ENCODE data around the gene UNC13A.
"Not testable (repeated sequence)": the region's sequence is repeated elsewhere in the genome, so short reads cannot be mapped to it uniquely, and the experiment has no call there.

The UNC13A gene

DNA sequence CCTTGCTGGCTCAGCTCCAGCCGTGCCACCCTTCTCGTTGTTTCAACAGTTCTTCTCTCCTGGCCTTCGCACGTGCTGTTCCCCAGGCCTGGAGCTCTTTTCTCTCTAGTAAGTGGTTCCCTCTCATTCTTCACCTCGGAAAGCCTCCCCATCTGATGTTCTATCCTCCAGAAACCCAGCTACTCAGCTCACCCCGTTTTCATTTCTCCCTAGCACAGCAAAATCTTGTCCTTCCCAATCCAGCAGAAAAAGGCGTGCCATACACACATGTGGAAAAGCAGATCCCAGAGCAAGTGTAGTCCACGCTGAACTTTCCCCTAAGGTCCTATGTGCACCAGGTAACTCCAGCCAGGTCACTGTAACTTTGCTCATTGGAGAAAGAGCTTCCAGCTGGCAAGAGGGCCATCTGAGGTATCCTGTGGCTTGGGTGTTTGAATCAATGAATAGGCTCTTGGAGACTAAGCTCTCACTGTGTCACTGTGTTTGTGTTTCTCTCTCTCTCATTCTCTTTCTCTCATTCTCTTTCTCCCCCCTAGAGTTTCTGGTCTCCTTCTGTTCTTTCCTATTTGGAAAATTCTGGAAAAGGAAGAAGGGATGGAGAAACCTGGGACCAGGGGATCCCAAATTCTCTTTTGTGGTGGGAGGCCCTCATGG is 83.7 kb downstream of the UNC13A start:
- Histone ChIP-seq H3K9ac (ENCODE audit: insufficient read length, low read depth) (no peak overlapping the region), H3K9me3 (ENCODE audit: insufficient read depth, low read length) (no peaks in the 10 kb centered on the region), H3K36me3 (ENCODE audit: insufficient read depth, insufficient read length, low read length) (peaks cover 3% of the 10 kb centered on the region), H3K4me3 (ENCODE audit: insufficient read length, low read depth) (no peak overlapping the region), H3K27me3 (ENCODE audit: insufficient read depth, insufficient read length) (no peaks in the 10 kb centered on the region), H3K4me1 (ENCODE audit: insufficient read depth, insufficient read length) (peaks cover 11% of the 10 kb centered on the region)
- no peak for DNase-seq (ENCODE audit: low read depth, low spot score)
- TF ChIP-seq SUZ12 (IDR thresholded peaks at IDR 0.05; ENCODE audit: extremely low read depth, insufficient read depth, insufficient read length) (no peak), YY1 (IDR thresholded peaks at IDR 0.05; ENCODE audit: insufficient read depth, insufficient read length) (no peak), ZNF274 (IDR thresholded peaks at IDR 0.05; ENCODE audit: low read depth, low read length) (no peak)

DNA sequence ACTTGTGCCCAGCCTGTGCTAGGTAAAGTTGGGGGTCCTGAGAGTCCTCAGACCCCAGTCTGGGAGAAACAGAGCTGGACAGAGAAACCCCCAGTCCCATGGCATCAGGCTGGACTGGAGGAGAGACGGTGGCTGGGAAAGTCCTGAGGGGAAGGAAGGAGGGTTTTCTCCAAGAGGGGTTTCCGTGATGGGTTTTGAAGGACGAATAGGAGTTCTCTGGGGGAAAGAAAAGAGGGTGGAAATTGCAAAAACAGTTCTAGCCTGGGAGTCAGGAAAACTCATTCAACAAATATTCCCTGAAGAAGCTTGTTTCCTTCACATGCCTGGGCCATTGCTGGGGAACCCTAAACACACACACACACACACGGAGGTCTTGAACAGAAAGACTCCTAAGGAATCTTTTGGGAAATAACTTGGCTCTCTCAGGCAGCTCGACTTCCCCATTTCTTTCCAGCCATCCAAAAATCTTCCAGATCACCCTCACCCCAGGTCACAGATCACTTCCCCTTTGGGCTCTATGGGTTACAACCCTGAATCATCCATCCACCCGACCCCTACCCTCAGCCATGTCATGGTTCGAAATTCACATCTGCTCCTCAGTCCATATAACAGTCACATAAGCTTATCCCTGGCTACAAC is 85.2 kb downstream of the UNC13A start:
- no peak for DNase-seq (ENCODE audit: low read depth, low spot score)
- no peaks in the 10 kb centered on the region for H3K36me3 ChIP-seq (ENCODE audit: insufficient read depth, insufficient read length, low read length)
- H3K9me3 ChIP-seq (ENCODE audit: insufficient read depth, low read length) = no peaks in the 10 kb centered on the region
- H3K9ac ChIP-seq (ENCODE audit: insufficient read length, low read depth) = no peak overlapping the region
- peaks cover 14% of the 10 kb centered on the region for H3K4me1 ChIP-seq (ENCODE audit: insufficient read depth, insufficient read length)
- H3K4me3 ChIP-seq (ENCODE audit: insufficient read length, low read depth) = no peak overlapping the region
- no peaks in the 10 kb centered on the region for H3K27me3 ChIP-seq (ENCODE audit: insufficient read depth, insufficient read length)
- TF ChIP-seq SUZ12 (IDR thresholded peaks at IDR 0.05; ENCODE audit: extremely low read depth, insufficient read depth, insufficient read length) = no peak
- no peak for TF ChIP-seq ZNF274 (IDR thresholded peaks at IDR 0.05; ENCODE audit: low read depth, low read length)
- TF ChIP-seq YY1 (IDR thresholded peaks at IDR 0.05; ENCODE audit: insufficient read depth, insufficient read length) = no peak

- no peaks in the 10 kb centered on the region for H3K27me3 ChIP-seq (ENCODE audit: insufficient read depth, insufficient read length)
- TF ChIP-seq SUZ12 (IDR thresholded peaks at IDR 0.05; ENCODE audit: extremely low read depth, insufficient read depth, insufficient read length) (no peak), ZNF274 (IDR thresholded peaks at IDR 0.05; ENCODE audit: low read depth, low read length) (no peak), YY1 (IDR thresholded peaks at IDR 0.05; ENCODE audit: insufficient read depth, insufficient read length) (no peak)
- DNase-seq (ENCODE audit: low read depth, low spot score) = no peak
- H3K36me3 ChIP-seq (ENCODE audit: insufficient read depth, insufficient read length, low read length) = no peaks in the 10 kb centered on the region
- H3K9me3 ChIP-seq (ENCODE audit: insufficient read depth, low read length) = no peaks in the 10 kb centered on the region
- peaks cover 14% of the 10 kb centered on the region for H3K4me1 ChIP-seq (ENCODE audit: insufficient read depth, insufficient read length)
- no peak overlapping the region for H3K4me3 ChIP-seq (ENCODE audit: insufficient read length, low read depth)
- H3K9ac ChIP-seq (ENCODE audit: insufficient read length, low read depth) = no peak overlapping the region
Measured at GRCh38 chr19:17602217-17602616, 85.9 kb downstream of the UNC13A start.

DNA sequence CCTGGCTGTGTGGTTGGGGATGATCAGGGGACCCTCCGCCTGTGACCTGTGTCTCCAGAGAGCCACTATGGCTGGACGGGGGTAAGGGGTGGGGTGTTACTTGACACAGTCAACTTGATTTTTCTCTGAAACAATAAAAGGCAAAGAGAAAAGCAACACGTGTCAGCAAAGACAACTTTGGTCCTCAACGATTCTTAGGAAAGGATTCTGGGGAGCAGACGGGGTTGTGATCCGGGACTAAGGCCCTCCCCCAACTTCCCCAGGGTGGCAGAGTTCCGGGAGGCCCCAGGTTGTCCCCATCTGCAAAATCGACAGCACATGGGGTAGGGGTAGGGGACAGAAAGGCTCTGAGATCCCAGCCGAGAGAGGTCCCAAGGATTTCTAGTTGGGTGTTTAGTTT is 86.5 kb downstream of the UNC13A start:
- H3K9ac ChIP-seq (ENCODE audit: insufficient read length, low read depth) = no peak overlapping the region
- H3K4me1 ChIP-seq (ENCODE audit: insufficient read depth, insufficient read length) = peaks cover 14% of the 10 kb centered on the region
- TF ChIP-seq YY1 (IDR thresholded peaks at IDR 0.05; ENCODE audit: insufficient read depth, insufficient read length) (no peak), SUZ12 (IDR thresholded peaks at IDR 0.05; ENCODE audit: extremely low read depth, insufficient read depth, insufficient read length) (no peak), ZNF274 (IDR thresholded peaks at IDR 0.05; ENCODE audit: low read depth, low read length) (no peak)
- no peak for DNase-seq (ENCODE audit: low read depth, low spot score)
- no peak overlapping the region for H3K4me3 ChIP-seq (ENCODE audit: insufficient read length, low read depth)
- no peaks in the 10 kb centered on the region for H3K27me3 ChIP-seq (ENCODE audit: insufficient read depth, insufficient read length)
- no peaks in the 10 kb centered on the region for H3K36me3 ChIP-seq (ENCODE audit: insufficient read depth, insufficient read length, low read length)
- no peaks in the 10 kb centered on the region for H3K9me3 ChIP-seq (ENCODE audit: insufficient read depth, low read length)

GRCh38 chr19:17599780-17600179 is 88.4 kb downstream of the UNC13A start:
- H3K4me1 ChIP-seq (ENCODE audit: insufficient read depth, insufficient read length) = peaks cover 14% of the 10 kb centered on the region
- DNase-seq (ENCODE audit: low read depth, low spot score) = no peak
- no peaks in the 10 kb centered on the region for H3K36me3 ChIP-seq (ENCODE audit: insufficient read depth, insufficient read length, low read length)
- no peak overlapping the region for H3K9ac ChIP-seq (ENCODE audit: insufficient read length, low read depth)
- TF ChIP-seq ZNF274 (IDR thresholded peaks at IDR 0.05; ENCODE audit: low read depth, low read length) = no peak
- no peak for TF ChIP-seq SUZ12 (IDR thresholded peaks at IDR 0.05; ENCODE audit: extremely low read depth, insufficient read depth, insufficient read length)
- no peak for TF ChIP-seq YY1 (IDR thresholded peaks at IDR 0.05; ENCODE audit: insufficient read depth, insufficient read length)
- H3K27me3 ChIP-seq (ENCODE audit: insufficient read depth, insufficient read length) = no peaks in the 10 kb centered on the region
- H3K9me3 ChIP-seq (ENCODE audit: insufficient read depth, low read length) = no peaks in the 10 kb centered on the region
- no peak overlapping the region for H3K4me3 ChIP-seq (ENCODE audit: insufficient read length, low read depth)

- peaks cover 14% of the 10 kb centered on the region for H3K4me1 ChIP-seq (ENCODE audit: insufficient read depth, insufficient read length)
- no peak for TF ChIP-seq YY1 (IDR thresholded peaks at IDR 0.05; ENCODE audit: insufficient read depth, insufficient read length)
- no peak for TF ChIP-seq SUZ12 (IDR thresholded peaks at IDR 0.05; ENCODE audit: extremely low read depth, insufficient read depth, insufficient read length)
- TF ChIP-seq ZNF274 (IDR thresholded peaks at IDR 0.05; ENCODE audit: low read depth, low read length) = no peak
- DNase-seq (ENCODE audit: low read depth, low spot score) = no peak
Measured at GRCh38 chr19:17598953-17599352, 89.2 kb downstream of the UNC13A start.

GRCh38 chr19:17598063-17598462 is 90.1 kb downstream of the UNC13A start:
- H3K36me3 ChIP-seq (ENCODE audit: insufficient read depth, insufficient read length, low read length); H3K27me3 ChIP-seq (ENCODE audit: insufficient read depth, insufficient read length); DNase-seq (ENCODE audit: low read depth, low spot score); H3K4me3 ChIP-seq (ENCODE audit: insufficient read length, low read depth); H3K9me3 ChIP-seq (ENCODE audit: insufficient read depth, low read length); H3K9ac ChIP-seq (ENCODE audit: insufficient read length, low read depth): not testable (repeated sequence)
- peaks cover 14% of the 10 kb centered on the region for H3K4me1 ChIP-seq (ENCODE audit: insufficient read depth, insufficient read length)

More at GRCh38 chr19:17598953-17599352, 89.2 kb downstream of the UNC13A start:
- Histone ChIP-seq H3K27me3 (ENCODE audit: insufficient read depth, insufficient read length) (no peaks in the 10 kb centered on the region), H3K9ac (ENCODE audit: insufficient read length, low read depth) (no peak overlapping the region), H3K9me3 (ENCODE audit: insufficient read depth, low read length) (no peaks in the 10 kb centered on the region), H3K4me3 (ENCODE audit: insufficient read length, low read depth) (no peak overlapping the region), H3K36me3 (ENCODE audit: insufficient read depth, insufficient read length, low read length) (no peaks in the 10 kb centered on the region)

DNA sequence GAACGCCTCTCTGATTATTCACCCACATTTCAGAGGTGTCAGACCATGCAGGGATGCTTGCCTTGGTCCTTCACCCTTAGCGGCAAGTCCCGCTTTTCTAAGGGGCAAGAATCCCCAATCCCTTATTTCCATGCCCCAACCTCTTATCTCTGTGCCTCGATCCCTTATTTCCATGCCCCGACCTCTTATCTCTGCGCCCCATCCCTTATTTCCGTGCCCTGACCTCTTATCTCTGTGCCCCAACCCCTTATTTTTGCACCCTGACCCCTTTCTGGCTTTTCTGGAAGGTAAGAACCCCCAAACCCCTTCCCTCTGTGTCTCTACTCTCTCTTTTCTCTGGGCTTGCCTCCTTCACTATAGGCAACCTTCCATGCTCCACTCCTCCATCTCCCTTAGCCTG is 93.9 kb downstream of the UNC13A start:
- not testable (repeated sequence) for H3K9ac ChIP-seq (ENCODE audit: insufficient read length, low read depth); DNase-seq (ENCODE audit: low read depth, low spot score); H3K36me3 ChIP-seq (ENCODE audit: insufficient read depth, insufficient read length, low read length); H3K4me3 ChIP-seq (ENCODE audit: insufficient read length, low read depth); H3K4me1 ChIP-seq (ENCODE audit: insufficient read depth, insufficient read length); H3K27me3 ChIP-seq (ENCODE audit: insufficient read depth, insufficient read length); H3K9me3 ChIP-seq (ENCODE audit: insufficient read depth, low read length)
